ENCODE measurements around the gene GRIA1. TPM values are rescaled to one million over a fixed set of nuclear protein-coding genes. Genes with fewer than 3 reads are reported as not detected.

Gene GRIA1
- total RNA-seq, 2 donors from 2014 or later, result 12.4 to 39.0 TPM

DNA sequence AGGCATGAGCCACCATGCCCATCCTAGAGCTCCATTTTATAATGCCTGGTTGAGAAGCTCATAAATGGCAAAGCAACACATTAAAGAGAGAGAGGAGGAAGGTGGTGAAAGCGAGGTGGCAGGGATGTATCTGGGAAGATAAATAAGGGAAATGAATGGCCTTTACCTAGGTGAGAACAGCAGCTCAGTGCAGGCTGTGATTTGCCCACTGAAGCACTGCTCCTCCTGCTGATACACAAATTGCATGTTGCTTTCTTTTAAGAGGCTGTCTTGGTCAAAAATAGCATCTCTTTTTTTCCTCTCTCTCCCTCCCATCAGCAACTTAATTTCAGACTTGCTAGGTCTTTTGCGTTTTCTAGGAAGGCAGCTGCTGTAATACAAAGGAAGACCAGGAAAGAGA is 289.4 kb downstream of the GRIA1 start:
- DNase-seq (ENCODE audit: low spot score) (no peak), ATAC-seq (ENCODE audit: insufficient number of reproducible peaks, low FRiP score, low read depth) (no peak)
- H3K27ac ChIP-seq, result no peak overlapping the region
- TF ChIP-seq CTCF (IDR thresholded peaks at IDR 0.05), result no peak
- H3K9me3 ChIP-seq, result no peaks in the 10 kb centered on the region
- H3K27me3 ChIP-seq (replicated peaks; ENCODE audit: insufficient read depth), result no peaks in the 10 kb centered on the region
- H3K36me3 ChIP-seq, result no peaks in the 10 kb centered on the region
- H3K4me3 ChIP-seq, result no peak overlapping the region
- H3K4me1 ChIP-seq (ENCODE audit: control insufficient read depth in 1 of 2, low read depth in 2 of 2), result no peaks in the 10 kb centered on the region

DNA sequence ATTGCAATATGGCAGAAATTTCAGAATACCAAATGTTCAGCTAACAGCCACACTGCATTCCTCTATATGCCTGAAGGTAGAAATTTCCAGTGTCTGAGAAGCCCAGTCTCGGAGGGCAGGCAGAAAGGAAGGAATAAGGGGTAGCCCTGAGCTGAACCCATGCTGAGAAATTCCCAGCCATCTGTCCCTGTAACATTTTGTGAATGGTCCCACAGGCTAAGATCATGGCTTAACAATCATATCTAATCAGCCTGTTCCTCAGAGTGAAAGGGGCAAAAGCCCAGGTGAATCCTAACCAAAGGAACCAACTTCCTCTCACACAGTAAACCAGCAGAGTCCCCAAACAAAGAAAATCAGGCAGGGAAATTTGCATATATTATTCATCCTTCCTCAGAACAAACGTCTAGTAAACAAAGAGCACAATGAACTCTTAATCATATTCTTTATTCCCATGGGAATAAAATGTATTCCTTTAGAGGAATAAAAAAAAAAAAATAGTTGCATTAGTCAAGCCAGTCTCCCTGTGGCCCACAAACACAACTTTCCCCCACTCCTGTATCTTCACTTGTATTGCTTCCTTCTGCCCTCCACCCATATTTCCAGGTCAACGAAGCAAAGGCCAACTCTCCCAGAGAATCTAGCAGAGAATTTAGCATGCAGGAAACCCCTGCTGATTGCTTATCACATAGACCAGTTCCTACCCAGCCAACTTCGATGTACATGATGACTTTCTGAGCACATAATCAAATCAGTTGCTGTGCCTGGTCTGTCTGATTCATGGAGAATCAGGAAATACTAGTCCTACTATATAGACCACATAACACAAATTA is 290.6 kb downstream of the GRIA1 start:
- H3K9me3 ChIP-seq, result no peaks in the 10 kb centered on the region
- H3K36me3 ChIP-seq, result no peaks in the 10 kb centered on the region
- no peaks in the 10 kb centered on the region for H3K27me3 ChIP-seq (replicated peaks; ENCODE audit: insufficient read depth)
- no peak overlapping the region for H3K4me3 ChIP-seq
- no peak for TF ChIP-seq CTCF (IDR thresholded peaks at IDR 0.05)
- DNase-seq (ENCODE audit: low spot score) (no peak), ATAC-seq (ENCODE audit: insufficient number of reproducible peaks, low FRiP score, low read depth) (no peak)
- H3K4me1 ChIP-seq (ENCODE audit: control insufficient read depth in 1 of 2, low read depth in 2 of 2), result no peaks in the 10 kb centered on the region
- no peak overlapping the region for H3K27ac ChIP-seq

DNA sequence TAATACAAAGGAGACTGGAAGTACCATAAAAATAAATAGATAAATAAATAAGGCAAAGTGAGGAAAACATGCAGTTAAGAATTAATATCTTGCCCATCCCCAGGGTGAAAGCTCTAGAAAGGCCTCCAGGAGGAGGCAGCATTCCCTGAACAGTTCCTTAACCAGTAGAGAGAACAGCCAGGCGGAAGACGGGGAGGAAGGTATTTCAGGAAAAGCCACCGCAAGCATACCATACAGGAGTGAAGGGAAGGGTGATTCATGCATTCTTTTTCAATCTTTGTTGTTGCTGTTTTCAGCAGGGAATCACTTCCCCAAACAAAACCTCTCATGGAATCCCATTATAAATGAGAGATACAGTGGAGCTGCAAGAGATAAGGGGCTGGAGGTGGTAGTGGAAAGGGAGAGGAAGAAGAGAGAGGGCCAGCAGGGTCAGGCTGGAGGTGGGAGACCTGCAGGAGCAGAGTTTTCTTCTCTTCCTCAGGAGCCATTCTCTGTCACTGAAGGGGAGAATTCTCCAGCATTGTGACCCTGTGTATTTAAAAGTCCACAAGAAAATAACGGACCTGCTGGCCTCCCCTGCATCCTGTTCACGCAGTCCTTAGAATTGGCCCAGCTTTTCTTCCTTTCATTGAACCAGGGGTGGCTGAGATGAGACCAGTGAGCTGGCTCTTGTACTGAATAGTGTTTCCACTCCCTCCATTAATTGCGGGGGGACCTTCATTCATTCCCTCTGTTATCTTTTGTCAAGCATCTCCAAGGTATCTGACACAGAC is 292.3 kb downstream of the GRIA1 start:
- DNase-seq (ENCODE audit: low spot score) (no peak), ATAC-seq (ENCODE audit: insufficient number of reproducible peaks, low FRiP score, low read depth) (no peak)
- no peaks in the 10 kb centered on the region for H3K36me3 ChIP-seq
- no peak overlapping the region for H3K27ac ChIP-seq
- no peak for TF ChIP-seq CTCF (IDR thresholded peaks at IDR 0.05)
- H3K4me3 ChIP-seq, result no peak overlapping the region
- no peaks in the 10 kb centered on the region for H3K27me3 ChIP-seq (replicated peaks; ENCODE audit: insufficient read depth)
- H3K4me1 ChIP-seq (ENCODE audit: control insufficient read depth in 1 of 2, low read depth in 2 of 2), result no peaks in the 10 kb centered on the region
- H3K9me3 ChIP-seq, result no peaks in the 10 kb centered on the region

GRCh38 chr5:153783362-153783658 is 292.8 kb downstream of the GRIA1 start:
- TF ChIP-seq CTCF (IDR thresholded peaks at IDR 0.05), result no peak
- Histone ChIP-seq H3K4me3 (no peak overlapping the region), H3K27me3 (replicated peaks; ENCODE audit: insufficient read depth) (no peaks in the 10 kb centered on the region), H3K27ac (no peak overlapping the region), H3K36me3 (no peaks in the 10 kb centered on the region), H3K9me3 (no peaks in the 10 kb centered on the region), H3K4me1 (ENCODE audit: control insufficient read depth in 1 of 2, low read depth in 2 of 2) (no peaks in the 10 kb centered on the region)
- ATAC-seq (ENCODE audit: insufficient number of reproducible peaks, low FRiP score, low read depth) (no peak), DNase-seq (ENCODE audit: low spot score) (no peak)

DNA sequence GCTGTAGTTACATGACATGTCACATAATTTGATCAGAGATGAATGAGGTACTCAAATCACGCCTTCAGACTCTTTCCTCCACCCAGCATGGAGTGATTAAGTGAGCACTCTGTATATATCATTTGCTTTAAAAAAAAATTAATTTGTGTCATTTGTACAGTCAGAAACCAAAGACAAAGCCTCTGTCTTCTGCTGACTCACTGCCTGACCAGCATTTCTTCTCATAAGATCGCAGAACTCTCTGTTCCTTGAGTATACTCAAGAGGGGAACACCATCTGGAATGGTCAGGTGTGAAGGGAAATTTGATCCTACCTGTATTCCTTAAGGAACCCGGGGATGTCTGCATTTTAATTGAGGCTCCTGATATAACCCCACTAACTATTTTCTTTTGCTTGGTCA is 293.8 kb downstream of the GRIA1 start:
- Histone ChIP-seq H3K36me3 (no peaks in the 10 kb centered on the region), H3K4me3 (no peak overlapping the region), H3K27ac (no peak overlapping the region), H3K4me1 (ENCODE audit: control insufficient read depth in 1 of 2, low read depth in 2 of 2) (no peaks in the 10 kb centered on the region), H3K9me3 (no peaks in the 10 kb centered on the region), H3K27me3 (replicated peaks; ENCODE audit: insufficient read depth) (no peaks in the 10 kb centered on the region)
- TF ChIP-seq CTCF (IDR thresholded peaks at IDR 0.05), result no peak
- ATAC-seq (ENCODE audit: insufficient number of reproducible peaks, low FRiP score, low read depth) (no peak), DNase-seq (ENCODE audit: low spot score) (no peak)
